ENCODE data around the gene FPR1.

The FPR1 gene

DNA sequence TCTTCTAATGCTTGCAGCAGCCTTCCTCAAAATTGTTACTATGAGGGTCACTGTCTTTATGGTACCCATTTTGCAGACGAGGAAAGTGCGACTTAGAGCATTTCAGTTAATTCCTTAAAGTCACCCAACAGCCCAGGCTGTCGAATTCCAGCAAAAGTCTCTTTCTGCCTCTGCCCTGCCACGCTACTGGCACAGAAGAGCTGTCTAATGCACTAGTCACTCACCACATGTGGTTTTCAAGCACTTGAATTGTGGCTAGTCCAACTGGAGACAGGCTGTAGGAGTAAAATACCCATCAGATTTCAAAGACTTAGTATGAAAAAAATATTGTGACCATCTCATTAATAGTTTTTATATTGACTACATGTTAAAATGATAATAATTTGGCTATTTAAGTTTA, 1.7 kb downstream of the FPR1 start:
- no peak for TF ChIP-seq EZH2 (IDR thresholded peaks at IDR 0.05; ENCODE audit: borderline replicate concordance, low read depth, low read length, severe bottlenecking)
- TF ChIP-seq CTCF (IDR thresholded peaks at IDR 0.05; ENCODE audit: borderline replicate concordance, extremely low read depth, low read length, poor library complexity, severe bottlenecking) = no peak
- no peaks in the 10 kb centered on the region for H3K36me3 ChIP-seq (ENCODE audit: insufficient read depth, low read length)
- H3K27ac ChIP-seq (ENCODE audit: low read length) = no peak overlapping the region
- no peak overlapping the region for H2AFZ ChIP-seq (ENCODE audit: low read depth, low read length)
- H3K4me2 ChIP-seq (ENCODE audit: insufficient read depth, low read length) = no peak overlapping the region
- no peak for ATAC-seq (ENCODE audit: insufficient read depth, low read depth)
- no peaks in the 10 kb centered on the region for H3K79me2 ChIP-seq (ENCODE audit: insufficient read depth, low read length)
- no peak overlapping the region for H3K9ac ChIP-seq (ENCODE audit: low read depth, low read length)
- no peak for DNase-seq
- H3K4me3 ChIP-seq (ENCODE audit: low read depth in 1 of 2, low read length in 2 of 2) = no peak overlapping the region
- H3K27me3 ChIP-seq (ENCODE audit: insufficient read depth, low read length, poor library complexity) = no peaks in the 10 kb centered on the region
- no peaks in the 10 kb centered on the region for H3K4me1 ChIP-seq (ENCODE audit: insufficient read depth, low read length)
- H3K9me3 ChIP-seq (ENCODE audit: insufficient read depth, low read length, severe bottlenecking) = no peaks in the 10 kb centered on the region
- no peaks in the 10 kb centered on the region for H4K20me1 ChIP-seq (ENCODE audit: insufficient read depth, low read length)

DNA sequence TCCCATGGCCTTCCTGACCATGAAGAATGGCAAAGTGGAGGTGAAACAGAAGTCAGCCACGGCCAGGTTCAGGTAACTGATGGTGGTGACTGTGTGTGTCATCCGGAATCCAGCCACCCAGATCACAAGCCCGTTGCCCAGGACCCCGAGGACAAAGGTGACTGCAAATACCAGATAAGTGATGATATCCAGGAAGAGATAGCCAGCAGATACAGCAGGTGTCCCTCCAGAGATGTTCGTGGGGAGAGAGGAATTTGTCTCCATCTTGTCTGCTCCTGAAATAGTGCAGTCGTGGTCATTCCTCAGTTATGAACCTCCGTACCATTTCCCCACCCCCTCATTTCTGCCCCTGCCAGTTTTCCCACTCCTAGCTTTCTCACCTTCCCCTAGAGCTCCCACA, 4.9 kb downstream of the FPR1 start:
- DNase-seq = no peak
- Histone ChIP-seq H3K36me3 (ENCODE audit: insufficient read depth, low read length) (no peaks in the 10 kb centered on the region), H3K27ac (ENCODE audit: low read length) (no peak overlapping the region), H3K9me3 (ENCODE audit: insufficient read depth, low read length, severe bottlenecking) (no peaks in the 10 kb centered on the region), H3K79me2 (ENCODE audit: insufficient read depth, low read length) (no peaks in the 10 kb centered on the region), H3K27me3 (ENCODE audit: insufficient read depth, low read length, poor library complexity) (no peaks in the 10 kb centered on the region), H3K4me3 (ENCODE audit: low read depth in 1 of 2, low read length in 2 of 2) (no peak overlapping the region), H3K4me2 (ENCODE audit: insufficient read depth, low read length) (no peak overlapping the region), H2AFZ (ENCODE audit: low read depth, low read length) (no peak overlapping the region), H3K4me1 (ENCODE audit: insufficient read depth, low read length) (no peaks in the 10 kb centered on the region), H3K9ac (ENCODE audit: low read depth, low read length) (no peak overlapping the region), H4K20me1 (ENCODE audit: insufficient read depth, low read length) (no peaks in the 10 kb centered on the region)
- TF ChIP-seq CTCF (IDR thresholded peaks at IDR 0.05; ENCODE audit: borderline replicate concordance, extremely low read depth, low read length, poor library complexity, severe bottlenecking) = no peak
- no peak for TF ChIP-seq EZH2 (IDR thresholded peaks at IDR 0.05; ENCODE audit: borderline replicate concordance, low read depth, low read length, severe bottlenecking)
- no peak for ATAC-seq (ENCODE audit: insufficient read depth, low read depth)

- H3K27me3 ChIP-seq (ENCODE audit: insufficient read depth, low read length, poor library complexity) = no peaks in the 10 kb centered on the region
- no peak overlapping the region for H3K4me2 ChIP-seq (ENCODE audit: insufficient read depth, low read length)
- DNase-seq (no peak), ATAC-seq (ENCODE audit: insufficient read depth, low read depth) (no peak)
- H3K9ac ChIP-seq (ENCODE audit: low read depth, low read length) = no peak overlapping the region
- no peaks in the 10 kb centered on the region for H3K4me1 ChIP-seq (ENCODE audit: insufficient read depth, low read length)
- TF ChIP-seq CTCF (IDR thresholded peaks at IDR 0.05; ENCODE audit: borderline replicate concordance, extremely low read depth, low read length, poor library complexity, severe bottlenecking) (no peak), EZH2 (IDR thresholded peaks at IDR 0.05; ENCODE audit: borderline replicate concordance, low read depth, low read length, severe bottlenecking) (no peak)
- H3K9me3 ChIP-seq (ENCODE audit: insufficient read depth, low read length, severe bottlenecking) = no peaks in the 10 kb centered on the region
- H4K20me1 ChIP-seq (ENCODE audit: insufficient read depth, low read length) = no peaks in the 10 kb centered on the region
- H3K79me2 ChIP-seq (ENCODE audit: insufficient read depth, low read length) = no peaks in the 10 kb centered on the region
- no peak overlapping the region for H3K27ac ChIP-seq (ENCODE audit: low read length)
- H3K4me3 ChIP-seq (ENCODE audit: low read depth in 1 of 2, low read length in 2 of 2) = no peak overlapping the region
- H2AFZ ChIP-seq (ENCODE audit: low read depth, low read length) = no peak overlapping the region
- H3K36me3 ChIP-seq (ENCODE audit: insufficient read depth, low read length) = no peaks in the 10 kb centered on the region
Measured at GRCh38 chr19:51743405-51743804, 8.3 kb downstream of the FPR1 start.

GRCh38 chr19:51742789-51743188, 8.9 kb downstream of the FPR1 start:
- no peaks in the 10 kb centered on the region for H3K79me2 ChIP-seq (ENCODE audit: insufficient read depth, low read length)
- H4K20me1 ChIP-seq (ENCODE audit: insufficient read depth, low read length) = no peaks in the 10 kb centered on the region
- H3K27me3 ChIP-seq (ENCODE audit: insufficient read depth, low read length, poor library complexity) = peaks cover 3% of the 10 kb centered on the region
- no peaks in the 10 kb centered on the region for H3K4me1 ChIP-seq (ENCODE audit: insufficient read depth, low read length)
- ATAC-seq (ENCODE audit: insufficient read depth, low read depth) (no peak), DNase-seq (no peak)
- no peak for TF ChIP-seq EZH2 (IDR thresholded peaks at IDR 0.05; ENCODE audit: borderline replicate concordance, low read depth, low read length, severe bottlenecking)
- TF ChIP-seq CTCF (IDR thresholded peaks at IDR 0.05; ENCODE audit: borderline replicate concordance, extremely low read depth, low read length, poor library complexity, severe bottlenecking) = no peak
- H2AFZ ChIP-seq (ENCODE audit: low read depth, low read length) = no peak overlapping the region
- no peak overlapping the region for H3K27ac ChIP-seq (ENCODE audit: low read length)
- no peaks in the 10 kb centered on the region for H3K36me3 ChIP-seq (ENCODE audit: insufficient read depth, low read length)
- H3K4me3 ChIP-seq (ENCODE audit: low read depth in 1 of 2, low read length in 2 of 2) = no peak overlapping the region
- H3K9me3 ChIP-seq (ENCODE audit: insufficient read depth, low read length, severe bottlenecking) = no peaks in the 10 kb centered on the region
- H3K4me2 ChIP-seq (ENCODE audit: insufficient read depth, low read length) = no peak overlapping the region
- no peak overlapping the region for H3K9ac ChIP-seq (ENCODE audit: low read depth, low read length)
